Esophagus squamous epithelium (tissue), 5 donors: Measurements from ENCODE around the gene VAX1. TPM values are rescaled to one million over a fixed set of nuclear protein-coding genes. Genes with fewer than 3 reads are reported as not detected.
A peak's percentile ranks its signal among the peaks of the same experiment; 100 is the strongest.
"Not testable (repeated sequence)": the region's sequence is repeated elsewhere in the genome, so short reads cannot be mapped to it uniquely, and the experiment has no call there.

Experiments
- DNase-seq: peaks from one replicate; lab custom pipeline; 2025; lab: John Stamatoyannopoulos, UW
- H3K27ac ChIP-seq, 4 donors: fragments of 200-600 bp; sonication (generic); one replicate each; pipeline ENCODE4 v1.5.1; 2016 to 2019; ENCODE audit warnings: mild to moderate bottlenecking in 1 of 4
- H3K27me3 ChIP-seq, 4 donors: fragments of 200-600 bp; sonication (generic); 1 replicate in 3 of 4; 2 replicates in 1 of 4; pipeline versions ENCODE4 v1.5.1 to v1.6.0; 2017 to 2021; ENCODE audit warnings: antibody characterized with exemption in 1 of 4
- H3K36me3 ChIP-seq, 3 donors: fragments of 200-600 bp; sonication (generic); one replicate each; pipeline ENCODE4 v1.5.1; 2016 to 2019
- H3K4me1 ChIP-seq, 3 donors: fragments of 200-600 bp; sonication (generic); one replicate each; pipeline ENCODE4 v1.5.1; 2017 to 2019
- H3K4me3 ChIP-seq, 4 donors: fragments of 200-600 bp; sonication (generic); 1 replicate in 3 of 4; 2 replicates in 1 of 4; pipeline ENCODE4 v1.5.1; 2016 to 2019; ENCODE audit warnings: mild to moderate bottlenecking in 2 of 4, moderate library complexity in 1 of 4
- H3K9me3 ChIP-seq, 3 donors: fragments of 200-600 bp; sonication (generic); one replicate each; pipeline ENCODE4 v1.5.1; 2016 to 2019
- CTCF ChIP-seq, 6 experiments: fragments of 450-650 bp in 4 of 6; fragments of 200-600 bp in 2 of 6; sonication (generic) in 2 of 6; IDR thresholded peaks; one replicate each; pipeline ENCODE4 v1.5.1; 2016 to 2019; ENCODE audit warnings: antibody characterized with exemption in 6 of 6, mild to moderate bottlenecking in 4 of 6, moderate library complexity in 4 of 6
- POLR2A ChIP-seq, 4 donors: fragments of 450-650 bp; IDR thresholded peaks; one replicate each; pipeline ENCODE4 v1.6.1; 2017; ENCODE audit warnings: antibody characterized with exemption in 4 of 4, mild to moderate bottlenecking in 4 of 4, moderate library complexity in 3 of 4
- WGBS, 2 donors: methylation state at CpG; one replicate each; pipeline ENCODE4 v1.1.5; 2018; 5-methylcytosine and 5-hydroxymethylcytosine counted together
- intact Hi-C: fragments of 100-400 bp; cut with DNase I; formaldehyde crosslinking; loops from one replicate; pipeline ENCODE4 v1.15.0; 2022
- total RNA-seq, 4 donors: library from RNA; depleted of rRNA; stranded (reverse); fragments of >200 nt; gene quantifications; one replicate each; pipeline ENCODE4 v1.1.0, GENCODE V29; 2016
- donor health status: DM: yes; HTN: yes; CAD: no.

Gene VAX1
- total RNA-seq = under 1 TPM in 1 of 4 donors, not detected in 3; 0.13 TPM

- WGBS, 2 donors = 3 to 5% methylated on average over 25 to 27 of the region's 65 CpGs
- H3K27ac ChIP-seq = no peak within 1 kb of the TSS
- no peaks in the 10 kb centered on the region for H3K9me3 ChIP-seq
- intact Hi-C loops = no loop called here
- H3K27me3 ChIP-seq = peaks cover 26 to 100% (median 47%) of the 10 kb centered on the region in 4 donors
- peaks cover 17 to 62% (median 21%) of the 10 kb centered on the region in 3 donors for H3K4me1 ChIP-seq
- H3K36me3 ChIP-seq = no peaks in the 10 kb centered on the region
- no peak for DNase-seq
- no peak for TF ChIP-seq POLR2A (IDR thresholded peaks at IDR 0.05)
- TF ChIP-seq CTCF (IDR thresholded peaks at IDR 0.05) = no peak
- H3K4me3 ChIP-seq = peak within 1 kb of the TSS; percentile 14 to 62 (median 30)
These were observed at the start of gene VAX1 for GRCh38 chr10:117137911-117138642. Gene VAX1, minus strand, starts transcription at chr10:117138270. Its CDS starts 214 bp downstream, at chr10:117138056.

GRCh38 chr10:117186832-117187615 is 49.0 kb upstream of the VAX1 start:
- Histone ChIP-seq H3K4me3 (no peak overlapping the region), H3K4me1 (no peaks in the 10 kb centered on the region), H3K9me3 (no peaks in the 10 kb centered on the region), H3K27ac (no peak overlapping the region), H3K36me3 (no peaks in the 10 kb centered on the region), H3K27me3 (peaks cover 0 to 22% (median 0%) of the 10 kb centered on the region in 4 donors)
- intact Hi-C loops = no loop called here
- TF ChIP-seq CTCF (IDR thresholded peaks at IDR 0.05) (no peak), POLR2A (IDR thresholded peaks at IDR 0.05) (no peak)
- DNase-seq = no peak
- 34 to 51% methylated on average over 4 of the region's 4 CpGs for WGBS, 2 donors

GRCh38 chr10:117185817-117186216 is 47.7 kb upstream of the VAX1 start:
- intact Hi-C loops, H3K27ac ChIP-seq, DNase-seq, H3K4me1 ChIP-seq, H3K4me3 ChIP-seq, H3K9me3 ChIP-seq, H3K36me3 ChIP-seq: not testable (repeated sequence)
- peak in 1 of 6 experiments; percentile 20 for TF ChIP-seq CTCF (IDR thresholded peaks at IDR 0.05)
- H3K27me3 ChIP-seq = peaks cover 0 to 30% (median 0%) of the 10 kb centered on the region in 4 donors
- WGBS, 2 donors = 95% methylated on average over 3 of the region's 4 CpGs; no CpG with 5 or more reads in 1 of the 2 donors

GRCh38 chr10:117184821-117185220 is 46.8 kb upstream of the VAX1 start:
- Histone ChIP-seq H3K36me3 (no peaks in the 10 kb centered on the region), H3K27me3 (peaks cover 0 to 39% (median 0%) of the 10 kb centered on the region in 4 donors), H3K4me3 (no peak overlapping the region), H3K4me1 (no peaks in the 10 kb centered on the region), H3K27ac (no peak overlapping the region), H3K9me3 (no peaks in the 10 kb centered on the region)
- TF ChIP-seq CTCF (IDR thresholded peaks at IDR 0.05) (no peak), POLR2A (IDR thresholded peaks at IDR 0.05) (no peak)
- intact Hi-C loops = no loop called here
- 45 to 47% methylated on average over 3 of the region's 3 CpGs for WGBS, 2 donors
- DNase-seq = no peak

GRCh38 chr10:117184296-117184695 is 46.2 kb upstream of the VAX1 start:
- Histone ChIP-seq H3K4me3 (no peak overlapping the region), H3K9me3 (no peaks in the 10 kb centered on the region), H3K36me3 (no peaks in the 10 kb centered on the region), H3K4me1 (no peaks in the 10 kb centered on the region), H3K27ac (no peak overlapping the region), H3K27me3 (peaks cover 0 to 44% (median 0%) of the 10 kb centered on the region in 4 donors)
- TF ChIP-seq CTCF (IDR thresholded peaks at IDR 0.05) (no peak), POLR2A (IDR thresholded peaks at IDR 0.05) (no peak)
- intact Hi-C loops = no loop called here
- no peak for DNase-seq
- 81 to 89% methylated on average over 4 to 10 of the region's 10 CpGs for WGBS, 2 donors
